Measurements from ENCODE around the gene EBF4. TPM values are rescaled to one million over a fixed set of nuclear protein-coding genes. Genes with fewer than 3 reads are reported as not detected.

Gene EBF4
- total and polyA plus RNA-seq, 12 donors = 1.6 to 29.7 (median 10.2) TPM

DNA sequence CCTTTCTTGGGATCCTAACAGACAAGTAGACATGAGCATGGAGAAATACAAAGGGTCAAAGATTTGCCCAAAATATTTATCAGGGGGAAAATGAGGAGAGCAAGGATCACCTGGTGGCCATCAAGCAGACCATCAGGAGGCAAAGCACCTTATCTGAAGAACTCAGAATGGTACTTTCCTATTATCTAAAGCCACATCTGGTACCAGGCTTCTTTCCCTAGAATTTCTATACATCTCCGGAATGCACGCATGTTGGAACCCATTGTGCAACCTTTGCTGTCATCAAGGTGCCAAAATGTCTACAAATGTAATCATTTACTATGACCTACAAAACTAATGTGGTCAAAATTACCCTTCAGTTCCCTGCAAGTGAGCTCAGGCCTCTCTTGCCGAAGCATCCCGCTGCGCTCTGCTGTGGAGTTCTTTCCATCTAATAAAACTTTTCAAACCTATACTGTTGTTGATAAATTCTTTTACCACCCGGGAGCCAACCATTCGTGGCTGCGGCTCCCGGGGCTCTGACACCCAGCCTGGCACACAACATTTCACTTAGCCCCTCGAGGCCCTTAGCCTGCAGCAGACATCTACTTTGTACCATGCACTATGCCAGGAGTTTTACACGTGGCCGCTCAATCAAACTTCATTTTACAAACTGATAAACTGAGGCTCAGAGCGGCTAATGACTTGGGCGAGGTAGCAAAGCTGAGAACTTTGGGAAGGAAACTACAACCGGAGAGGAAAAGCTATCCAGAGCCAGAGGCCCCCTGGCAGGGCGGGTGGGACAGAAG, 111.7 kb downstream of the EBF4 start:
- H3K27me3 ChIP-seq = peaks cover 41% of the 10 kb centered on the region
- no peaks in the 10 kb centered on the region for H3K9me3 ChIP-seq (replicated peaks in 1 of 3)
- H3K4me3 ChIP-seq = no peak overlapping the region
- DNase-seq = no peak
- no peaks in the 10 kb centered on the region for H3K36me3 ChIP-seq (replicated peaks in 1 of 2)
- H3K4me1 ChIP-seq (replicated peaks in 1 of 2) = peaks cover 0 to 5% of the 10 kb centered on the region in 2 donors
- no peak overlapping the region for H3K27ac ChIP-seq
- intact Hi-C loops (cut with DNase I) = no loop called here
- TF ChIP-seq POLR2A (IDR thresholded peaks at IDR 0.05) = no peak
- TF ChIP-seq, protein P1, sequence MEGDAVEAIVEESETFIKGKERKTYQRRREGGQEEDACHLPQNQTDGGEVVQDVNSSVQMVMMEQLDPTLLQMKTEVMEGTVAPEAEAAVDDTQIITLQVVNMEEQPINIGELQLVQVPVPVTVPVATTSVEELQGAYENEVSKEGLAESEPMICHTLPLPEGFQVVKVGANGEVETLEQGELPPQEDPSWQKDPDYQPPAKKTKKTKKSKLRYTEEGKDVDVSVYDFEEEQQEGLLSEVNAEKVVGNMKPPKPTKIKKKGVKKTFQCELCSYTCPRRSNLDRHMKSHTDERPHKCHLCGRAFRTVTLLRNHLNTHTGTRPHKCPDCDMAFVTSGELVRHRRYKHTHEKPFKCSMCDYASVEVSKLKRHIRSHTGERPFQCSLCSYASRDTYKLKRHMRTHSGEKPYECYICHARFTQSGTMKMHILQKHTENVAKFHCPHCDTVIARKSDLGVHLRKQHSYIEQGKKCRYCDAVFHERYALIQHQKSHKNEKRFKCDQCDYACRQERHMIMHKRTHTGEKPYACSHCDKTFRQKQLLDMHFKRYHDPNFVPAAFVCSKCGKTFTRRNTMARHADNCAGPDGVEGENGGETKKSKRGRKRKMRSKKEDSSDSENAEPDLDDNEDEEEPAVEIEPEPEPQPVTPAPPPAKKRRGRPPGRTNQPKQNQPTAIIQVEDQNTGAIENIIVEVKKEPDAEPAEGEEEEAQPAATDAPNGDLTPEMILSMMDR (IDR thresholded peaks at IDR 0.05) = no peak
- 48 to 59% (median 53%) methylated on average over 16 of the region's 16 CpGs for WGBS, 4 donors

DNA sequence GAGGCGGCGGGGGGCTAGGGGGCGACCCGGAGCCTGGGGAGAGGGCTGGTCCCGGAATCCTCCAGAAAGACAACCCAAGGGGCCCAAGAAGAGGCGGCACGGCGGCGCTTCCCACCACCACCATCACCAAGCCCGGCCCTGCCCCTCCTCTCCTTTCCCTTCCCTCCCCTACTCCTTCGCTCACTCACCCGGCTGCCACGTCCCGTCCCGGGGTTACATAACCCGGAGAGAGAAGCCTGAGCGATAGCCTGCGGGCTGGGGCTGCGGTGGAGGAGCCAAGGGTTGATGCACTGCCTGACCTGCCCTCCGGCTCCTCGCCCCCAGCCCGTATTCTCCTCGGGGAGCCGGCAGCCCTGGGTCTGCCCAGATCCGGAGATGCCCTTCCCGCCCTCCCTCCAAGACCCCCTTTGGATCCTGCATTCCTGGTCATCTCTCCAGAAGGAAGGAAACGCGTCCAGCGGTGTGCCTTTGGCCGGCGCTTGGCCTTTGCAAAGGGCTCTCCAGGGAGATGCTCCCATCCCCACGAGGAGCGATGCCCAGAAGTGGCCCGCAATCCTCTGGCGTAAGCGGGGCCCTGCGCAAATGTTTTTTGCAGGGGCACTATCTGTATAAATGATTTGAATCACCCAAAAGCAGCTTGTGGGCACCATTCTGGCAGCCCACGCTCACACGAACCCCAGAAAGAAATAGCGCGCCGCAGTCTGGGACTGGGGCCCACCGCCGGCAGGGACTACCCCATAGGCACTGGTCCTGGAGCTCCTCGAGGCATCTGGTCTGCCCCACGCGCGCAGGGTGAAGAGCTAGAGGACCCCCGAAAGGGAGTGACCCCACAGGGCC, 112.5 kb downstream of the EBF4 start:
- DNase-seq = no peak
- no peak for TF ChIP-seq POLR2A (IDR thresholded peaks at IDR 0.05)
- TF ChIP-seq, protein P1 (IDR thresholded peaks at IDR 0.05) = no peak
- H3K27ac ChIP-seq = no peak overlapping the region
- peaks cover 32% of the 10 kb centered on the region for H3K27me3 ChIP-seq
- intact Hi-C loops (cut with DNase I) = no loop called here
- no peaks in the 10 kb centered on the region for H3K36me3 ChIP-seq (replicated peaks in 1 of 2)
- H3K4me3 ChIP-seq = no peak overlapping the region
- no peaks in the 10 kb centered on the region for H3K9me3 ChIP-seq (replicated peaks in 1 of 3)
- 13 to 34% (median 20%) methylated on average over 16 to 49 of the region's 49 CpGs for WGBS, 4 donors
- H3K4me1 ChIP-seq (replicated peaks in 1 of 2) = peaks cover 0 to 5% of the 10 kb centered on the region in 2 donors

DNA sequence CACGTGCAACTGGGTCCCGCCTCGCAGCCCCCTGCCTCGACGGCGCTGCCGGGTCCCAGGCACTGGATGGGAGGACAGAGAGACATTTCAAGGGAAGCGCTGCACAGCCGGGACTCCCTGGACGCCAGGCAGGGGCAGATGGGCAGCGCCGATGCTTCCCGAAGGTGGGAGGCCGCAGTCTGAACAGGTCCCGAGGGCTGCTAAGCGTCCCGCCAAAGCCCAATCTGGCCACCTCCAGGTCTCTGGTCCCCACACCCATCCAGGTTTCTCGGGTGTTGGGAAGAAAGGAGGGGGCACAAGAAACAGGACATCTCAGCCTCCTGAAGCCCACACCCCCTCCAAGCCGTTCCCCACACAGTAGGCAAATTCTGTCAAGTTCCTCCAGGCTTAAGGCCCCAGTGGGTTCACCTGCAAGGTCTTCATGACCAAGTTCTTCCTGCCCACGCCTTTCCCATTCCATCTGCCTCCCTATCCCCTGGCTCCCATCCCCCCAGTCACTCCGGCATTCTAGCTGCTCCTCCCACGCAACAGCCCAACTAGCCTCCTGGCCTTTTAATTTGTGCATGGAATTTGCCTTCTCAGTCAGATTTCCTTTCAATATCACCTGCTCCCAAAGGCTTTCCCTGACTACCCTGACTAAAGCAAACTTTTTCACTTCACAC, 113.2 kb downstream of the EBF4 start:
- no peak overlapping the region for H3K27ac ChIP-seq
- no peak for DNase-seq
- intact Hi-C loops (cut with DNase I) = no loop called here
- no peaks in the 10 kb centered on the region for H3K36me3 ChIP-seq (replicated peaks in 1 of 2)
- H3K4me3 ChIP-seq = no peak overlapping the region
- H3K27me3 ChIP-seq = peaks cover 25% of the 10 kb centered on the region
- no peaks in the 10 kb centered on the region for H3K9me3 ChIP-seq (replicated peaks in 1 of 3)
- 23 to 46% (median 38%) methylated on average over 5 to 22 of the region's 22 CpGs for WGBS, 4 donors
- no peak for TF ChIP-seq POLR2A (IDR thresholded peaks at IDR 0.05)
- TF ChIP-seq, protein P1 (IDR thresholded peaks at IDR 0.05) = no peak
- H3K4me1 ChIP-seq (replicated peaks in 1 of 2) = peaks cover 0 to 5% of the 10 kb centered on the region in 2 donors

DNA sequence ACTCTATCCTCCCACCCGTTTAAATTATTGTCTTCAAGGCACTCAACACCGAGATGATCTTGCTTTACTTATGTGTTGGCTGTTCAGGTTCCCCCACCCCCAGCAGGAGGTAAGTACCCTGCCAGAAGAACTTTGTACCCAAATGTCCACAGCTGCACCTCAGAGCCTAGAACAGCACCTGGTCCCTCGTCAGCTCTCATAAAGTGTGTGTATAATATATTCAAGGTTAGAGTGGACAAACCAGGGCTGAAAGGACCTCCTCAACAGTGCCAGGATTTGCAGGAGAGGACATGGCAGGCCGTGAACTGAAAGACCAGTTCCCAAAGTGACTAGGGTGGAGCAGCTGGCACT, 113.7 kb downstream of the EBF4 start:
- Histone ChIP-seq H3K27me3 (peaks cover 20% of the 10 kb centered on the region), H3K4me3 (no peak overlapping the region), H3K36me3 (replicated peaks in 1 of 2) (no peaks in the 10 kb centered on the region), H3K9me3 (replicated peaks in 1 of 3) (no peaks in the 10 kb centered on the region), H3K27ac (no peak overlapping the region), H3K4me1 (replicated peaks in 1 of 2) (peaks cover 0 to 2% of the 10 kb centered on the region in 2 donors)
- no peak for DNase-seq
- intact Hi-C loops (cut with DNase I) = no loop called here
- WGBS, 4 donors = 35 to 51% (median 48%) methylated on average over 4 of the region's 4 CpGs
- TF ChIP-seq, protein P1 (IDR thresholded peaks at IDR 0.05) = no peak
- no peak for TF ChIP-seq POLR2A (IDR thresholded peaks at IDR 0.05)
